IMR-90 (cell line): ENCODE results near the gene NUFIP2. TPM values are rescaled to one million over a fixed set of nuclear protein-coding genes. Genes with fewer than 3 reads are reported as not detected.
A peak's percentile ranks its signal among the peaks of the same experiment; 100 is the strongest.

Experiments
- ATAC-seq: fragments of 200-7000 bp; cut with Tn5 transposase; 2 replicates; pipeline ENCODE4 v1.9.1; 2020; ENCODE audit warnings: low read depth, mild to moderate bottlenecking, moderate library complexity
- BruUV-seq: library from RNA; stranded (reverse); fragments of 400-500 nt; replicated peaks from 2 replicates; lab custom pipeline; 2021; lab: Mats Ljungman, UMichigan
- CTCF ChIA-PET: fragments of 300-600 bp; formaldehyde crosslinking; extraction: SDS; loops from one replicate; lab custom pipeline; 2021; ENCODE audit warnings: antibody characterized with exemption; lab: Yijun Ruan, JAX
- POLR2A ChIA-PET: fragments of 300-600 bp; sonication (Branson Sonifier 250); formaldehyde crosslinking; loops from one replicate; lab custom pipeline; 2022; ENCODE audit warnings: antibody characterized with exemption; ENCODE audit not compliant: unreplicated experiment; lab: Charles Lee
- DNase-seq: peaks from one replicate; pipeline ENCODE4 v3.0.0; 2013
- H2AFZ ChIP-seq: replicated peaks from 2 replicates; pipeline ENCODE3; 2013; ENCODE audit warnings: low read length, mild to moderate bottlenecking; ENCODE audit not compliant: poor library complexity
- H2AK5ac ChIP-seq: 2 replicates; pipeline ENCODE4 v1.6.1; 2013; ENCODE audit warnings: low read depth, low read length, inconsistent platforms
- H2AK9ac ChIP-seq: replicated peaks from 2 replicates; pipeline ENCODE3; 2013; ENCODE audit warnings: mild to moderate bottlenecking, low read depth, low read length, moderate library complexity; ENCODE audit not compliant: poor library complexity
- H2BK120ac ChIP-seq: 2 replicates; pipeline ENCODE4 v1.6.1; 2013; ENCODE audit warnings: low read depth, low read length, inconsistent platforms
- H2BK15ac ChIP-seq: 3 replicates; pipeline ENCODE4 v1.6.1; 2013; ENCODE audit warnings: low read depth, low read length, inconsistent platforms
- H2BK20ac ChIP-seq: 2 replicates; pipeline ENCODE4 v1.6.1; 2013; ENCODE audit warnings: low read depth, mild to moderate bottlenecking, inconsistent platforms, low read length, moderate library complexity
- H2BK5ac ChIP-seq: 2 replicates; pipeline ENCODE4 v1.6.1; 2013; ENCODE audit warnings: mild to moderate bottlenecking, low read depth, low read length, inconsistent platforms; ENCODE audit not compliant: poor library complexity, severe bottlenecking
- H3K14ac ChIP-seq: replicated peaks from 2 replicates; pipeline ENCODE4 v1.6.1; 2013; ENCODE audit warnings: low read depth, low read length, inconsistent platforms
- H3K18ac ChIP-seq: 2 replicates; pipeline ENCODE4 v1.6.1; 2013; ENCODE audit warnings: low read depth, low read length, control low read depth
- H3K23ac ChIP-seq: 2 replicates; pipeline ENCODE4 v1.6.1; 2013; ENCODE audit warnings: low read depth, low read length, inconsistent platforms
- H3K27ac ChIP-seq: 2 replicates; pipeline ENCODE4 v1.5.1; 2013; ENCODE audit warnings: mild to moderate bottlenecking, control low read depth, low read length; ENCODE audit not compliant: insufficient read depth
- H3K27me3 ChIP-seq: 2 replicates; pipeline ENCODE4 v1.6.1; 2013; ENCODE audit warnings: low read length; ENCODE audit not compliant: control insufficient read depth, insufficient read depth
- H3K36me3 ChIP-seq: 2 replicates; pipeline ENCODE4 v1.6.1; 2013; ENCODE audit warnings: low read length, mixed read lengths; ENCODE audit not compliant: control insufficient read depth, insufficient read depth
- H3K4ac ChIP-seq: 2 replicates; pipeline ENCODE4 v1.6.1; 2013; ENCODE audit warnings: low read depth, low read length, inconsistent platforms
- H3K4me1 ChIP-seq: 2 replicates; pipeline ENCODE4 v1.6.1; 2013; ENCODE audit warnings: low read length, mixed read lengths; ENCODE audit not compliant: control insufficient read depth, insufficient read depth
- H3K4me2 ChIP-seq: 2 replicates; pipeline ENCODE4 v1.6.1; 2013; ENCODE audit warnings: low read depth, mild to moderate bottlenecking, control low read depth, low read length, moderate library complexity
- H3K4me3 ChIP-seq: 2 replicates; pipeline ENCODE4 v1.5.1; 2013; ENCODE audit warnings: low read depth, mild to moderate bottlenecking, control low read depth, low read length, moderate library complexity; ENCODE audit not compliant: insufficient read depth
- H3K56ac ChIP-seq: 2 replicates; pipeline ENCODE4 v1.6.1; 2013; ENCODE audit warnings: low read length, inconsistent platforms; ENCODE audit not compliant: insufficient read depth; ENCODE audit errors: extremely low read depth
- H3K79me1 ChIP-seq, 2 experiments: 2 replicates each; pipeline ENCODE4 v1.6.1; 2013; ENCODE audit warnings: low read length in 2 of 2, inconsistent platforms in 1 of 2, low read depth in 1 of 2
- H3K9ac ChIP-seq: 2 replicates; pipeline ENCODE4 v1.6.1; 2013; ENCODE audit warnings: low read depth, low read length, control low read depth
- H3K9me1 ChIP-seq: 2 replicates; pipeline ENCODE4 v1.6.1; 2013; ENCODE audit warnings: low read length, inconsistent platforms; ENCODE audit not compliant: insufficient read depth
- H3K9me3 ChIP-seq: 2 replicates; pipeline ENCODE4 v1.6.1; 2013; ENCODE audit warnings: low read length; ENCODE audit not compliant: control insufficient read depth, insufficient read depth
- H4K20me1 ChIP-seq: 2 replicates; pipeline ENCODE4 v1.6.1; 2013; ENCODE audit warnings: low read length, inconsistent platforms; ENCODE audit not compliant: insufficient read depth
- H4K5ac ChIP-seq: 2 replicates; pipeline ENCODE4 v1.6.1; 2013; ENCODE audit warnings: mild to moderate bottlenecking, low read depth, low read length, control low read depth
- H4K8ac ChIP-seq, 2 experiments: 2 replicates each; pipeline ENCODE4 v1.6.1; 2013; ENCODE audit warnings: low read depth in 2 of 2, low read length in 2 of 2, control low read depth in 1 of 2, inconsistent platforms in 1 of 2
- H4K91ac ChIP-seq: 2 replicates; pipeline ENCODE4 v1.6.1; 2013; ENCODE audit warnings: low read depth, low read length, inconsistent platforms; ENCODE audit not compliant: insufficient read depth
- BHLHE40 ChIP-seq: fragments of 150-350 bp; IDR thresholded peaks from 2 replicates; pipeline ENCODE4 v1.6.1; 2016; ENCODE audit warnings: mild to moderate bottlenecking, low read depth, low read length
- CEBPB ChIP-seq: IDR thresholded peaks from 2 replicates; pipeline ENCODE4 v1.6.1; 2012; ENCODE audit warnings: low read depth, low read length, improper control_type of control experiment
- CHD1 ChIP-seq: IDR thresholded peaks from 2 replicates; pipeline ENCODE4 v1.6.1; 2012; ENCODE audit warnings: low read depth, low read length, improper control_type of control experiment
- ELK1 ChIP-seq: fragments of 150-350 bp; IDR thresholded peaks from 2 replicates; pipeline ENCODE4 v1.6.1; 2016; ENCODE audit warnings: low read depth, mild to moderate bottlenecking, low read length, moderate library complexity, borderline replicate concordance
- FOS ChIP-seq: fragments of 150-350 bp; IDR thresholded peaks from 2 replicates; pipeline ENCODE4 v1.6.1; 2016; ENCODE audit warnings: low read depth, low read length
- MAFK ChIP-seq: IDR thresholded peaks from 2 replicates; pipeline ENCODE4 v1.6.1; 2012; ENCODE audit warnings: low read depth, low read length, improper control_type of control experiment
- MAZ ChIP-seq: IDR thresholded peaks from 2 replicates; pipeline ENCODE4 v1.6.1; 2012; ENCODE audit warnings: low read depth, mild to moderate bottlenecking, low read length, improper control_type of control experiment, moderate library complexity, borderline replicate concordance
- MXI1 ChIP-seq: IDR thresholded peaks from 2 replicates; pipeline ENCODE4 v1.6.1; 2012; ENCODE audit warnings: low read depth, mild to moderate bottlenecking, low read length, moderate library complexity, borderline replicate concordance
- NFE2L2 ChIP-seq: fragments of 150-350 bp; IDR thresholded peaks from 2 replicates; pipeline ENCODE4 v1.6.1; 2016; ENCODE audit warnings: low read depth, mild to moderate bottlenecking, low read length
- POLR2A ChIP-seq: IDR thresholded peaks from 2 replicates; pipeline ENCODE4 v1.6.1; 2012; ENCODE audit warnings: mild to moderate bottlenecking, low read depth, low read length
- RAD21 ChIP-seq: IDR thresholded peaks from 2 replicates; pipeline ENCODE4 v1.6.1; 2012; ENCODE audit warnings: low read length, improper control_type of control experiment
- RCOR1 ChIP-seq: IDR thresholded peaks from 2 replicates; pipeline ENCODE4 v1.6.1; 2012; ENCODE audit warnings: mild to moderate bottlenecking, low read length, improper control_type of control experiment; ENCODE audit not compliant: insufficient replicate concordance
- RFX5 ChIP-seq: IDR thresholded peaks from 2 replicates; pipeline ENCODE4 v1.8.0; 2012; ENCODE audit warnings: low read depth, mild to moderate bottlenecking, low read length, moderate library complexity
- SMC3 ChIP-seq: fragments of 150-350 bp; IDR thresholded peaks from 2 replicates; pipeline ENCODE4 v1.6.1; 2016; ENCODE audit warnings: low read depth, mild to moderate bottlenecking, antibody characterized with exemption, low read length, moderate library complexity
- WGBS, 2 experiments: methylation state at CpG; one replicate each; pipeline versions ENCODE4 v1.1.5 to v1.1.7; 2013; ENCODE audit warnings: missing lambda C conversion rate in 2 of 2; ENCODE audit not compliant: insufficient read length in 1 of 2; ENCODE audit errors: extremely low coverage in 2 of 2; 5-methylcytosine and 5-hydroxymethylcytosine counted together
- dilution Hi-C: fragments of 300-500 bp; cut with HindIII; formaldehyde crosslinking; loops from one replicate; pipeline ENCODE4 v1.14.3; 2018; ENCODE audit warnings: low sequenced_read_pairs; ENCODE audit not compliant: unreplicated experiment
- in situ Hi-C: fragments of 300-500 bp; cut with MboI; formaldehyde crosslinking; loops from 3 replicates; pipeline ENCODE4 v1.14.3; 2019; ENCODE audit warnings: low sequenced_read_pairs, inconsistent platforms, mixed read lengths
- intact Hi-C: fragments of 100-400 bp; cut with micrococcal nuclease; formaldehyde crosslinking; loops from 2 replicates; pipeline ENCODE4 v1.10.0; 2022
- polyA plus RNA-seq, 3 experiments: library from polyadenylated mRNA; depleted of rRNA; stranded (reverse); fragments of >200 nt; gene quantifications; 2 replicates each; pipeline ENCODE4 v1.2.3, GENCODE V29; 2012; ENCODE audit warnings: low replicate concordance in 1 of 3
- total RNA-seq: library from RNA; depleted of rRNA; stranded (reverse); fragments of >200 nt; gene quantifications from 2 replicates; pipeline ENCODE4 v1.2.3, GENCODE V29; 2012
- TF ChIP-seq, protein P1 (sequence below): conservative IDR thresholded peaks from 2 replicates; pipeline ENCODE4 v1.5.1; 2012; ENCODE audit warnings: mild to moderate bottlenecking, low read depth, low read length, improper control_type of control experiment
- TF ChIP-seq, protein P2 (sequence below): fragments of 150-350 bp; IDR thresholded peaks from 2 replicates; pipeline ENCODE4 v1.6.1; 2017; ENCODE audit warnings: mild to moderate bottlenecking, antibody characterized with exemption, low read length, low read depth

Gene NUFIP2
- total and polyA plus RNA-seq, 2 of the 4 experiments (the other 2 are of a cell fraction): 8.9 to 25.6 TPM

DNA sequence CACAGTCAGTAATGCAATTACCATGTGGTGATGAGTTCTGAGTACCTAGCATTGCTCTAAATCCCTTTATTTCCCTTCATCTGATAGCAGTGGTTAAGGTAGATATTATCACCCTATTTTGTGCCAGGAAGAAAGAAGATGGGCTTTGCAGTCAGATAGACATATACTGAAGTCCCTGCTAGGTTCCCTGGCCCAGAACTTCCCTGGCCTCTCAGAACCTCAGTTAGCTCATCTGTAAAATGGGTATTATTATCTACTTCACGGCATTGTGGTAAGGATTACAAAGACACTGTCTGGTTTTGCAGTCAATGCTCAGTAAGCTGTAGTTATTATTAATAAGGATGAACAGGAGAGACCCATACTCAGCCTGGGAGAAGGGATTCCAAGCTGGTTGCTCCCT, 51.9 kb downstream of the NUFIP2 start:
- peak overlapping the region; percentile 60 for H2BK5ac ChIP-seq
- TF ChIP-seq RAD21: no peak
- TF ChIP-seq NFE2L2: no peak
- TF ChIP-seq CEBPB: no peak
- TF ChIP-seq RFX5: no peak
- TF ChIP-seq SMC3: no peak
- TF ChIP-seq ELK1: no peak
- no peak for TF ChIP-seq FOS
- TF ChIP-seq, protein P1, sequence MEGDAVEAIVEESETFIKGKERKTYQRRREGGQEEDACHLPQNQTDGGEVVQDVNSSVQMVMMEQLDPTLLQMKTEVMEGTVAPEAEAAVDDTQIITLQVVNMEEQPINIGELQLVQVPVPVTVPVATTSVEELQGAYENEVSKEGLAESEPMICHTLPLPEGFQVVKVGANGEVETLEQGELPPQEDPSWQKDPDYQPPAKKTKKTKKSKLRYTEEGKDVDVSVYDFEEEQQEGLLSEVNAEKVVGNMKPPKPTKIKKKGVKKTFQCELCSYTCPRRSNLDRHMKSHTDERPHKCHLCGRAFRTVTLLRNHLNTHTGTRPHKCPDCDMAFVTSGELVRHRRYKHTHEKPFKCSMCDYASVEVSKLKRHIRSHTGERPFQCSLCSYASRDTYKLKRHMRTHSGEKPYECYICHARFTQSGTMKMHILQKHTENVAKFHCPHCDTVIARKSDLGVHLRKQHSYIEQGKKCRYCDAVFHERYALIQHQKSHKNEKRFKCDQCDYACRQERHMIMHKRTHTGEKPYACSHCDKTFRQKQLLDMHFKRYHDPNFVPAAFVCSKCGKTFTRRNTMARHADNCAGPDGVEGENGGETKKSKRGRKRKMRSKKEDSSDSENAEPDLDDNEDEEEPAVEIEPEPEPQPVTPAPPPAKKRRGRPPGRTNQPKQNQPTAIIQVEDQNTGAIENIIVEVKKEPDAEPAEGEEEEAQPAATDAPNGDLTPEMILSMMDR: no peak
- TF ChIP-seq MAFK: no peak
- no peak for TF ChIP-seq RCOR1
- no peak for TF ChIP-seq POLR2A
- TF ChIP-seq, protein P2, sequence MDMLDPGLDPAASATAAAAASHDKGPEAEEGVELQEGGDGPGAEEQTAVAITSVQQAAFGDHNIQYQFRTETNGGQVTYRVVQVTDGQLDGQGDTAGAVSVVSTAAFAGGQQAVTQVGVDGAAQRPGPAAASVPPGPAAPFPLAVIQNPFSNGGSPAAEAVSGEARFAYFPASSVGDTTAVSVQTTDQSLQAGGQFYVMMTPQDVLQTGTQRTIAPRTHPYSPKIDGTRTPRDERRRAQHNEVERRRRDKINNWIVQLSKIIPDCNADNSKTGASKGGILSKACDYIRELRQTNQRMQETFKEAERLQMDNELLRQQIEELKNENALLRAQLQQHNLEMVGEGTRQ: no peak
- TF ChIP-seq BHLHE40: no peak
- no peak for TF ChIP-seq CHD1
- TF ChIP-seq MXI1: no peak
- no peak for TF ChIP-seq MAZ
- ATAC-seq (no peak), DNase-seq (no peak)
- H4K8ac ChIP-seq: peak overlapping the region; percentile 41 to 62; a peak in 3 of 4 replicates
- no CpG with 5 or more reads among the region's 1 CpG for WGBS, 2 experiments
- H3K18ac ChIP-seq: peak overlapping the region; percentile 31; the same call in 1 of the 2 replicates
- no peak overlapping the region for H3K4me3 ChIP-seq
- peak overlapping the region; percentile 43; the same call in 1 of the 2 replicates for H4K91ac ChIP-seq
- no peaks in the 10 kb centered on the region for H4K20me1 ChIP-seq
- H3K79me1 ChIP-seq: peaks cover 3 to 34% of the 10 kb centered on the region in 2 experiments; a peak in 3 of 4 replicates
- in situ Hi-C loops (no loop called here), dilution Hi-C loops (no loop called here), intact Hi-C loops (no loop called here)
- no peaks in the 10 kb centered on the region for H3K9me3 ChIP-seq
- no peak overlapping the region for H2AK9ac ChIP-seq
- H3K4me1 ChIP-seq: peaks cover 25% of the 10 kb centered on the region
- H3K4me2 ChIP-seq: no peak overlapping the region
- peak overlapping the region; percentile 9; the same call in 1 of the 2 replicates for H3K56ac ChIP-seq
- peaks cover 25% of the 10 kb centered on the region for H3K9me1 ChIP-seq
- BruUV-seq: no TSS peak
- peak overlapping the region; percentile 61; the same call in 1 of the 2 replicates for H3K4ac ChIP-seq
- no peak overlapping the region for H2AFZ ChIP-seq
- H3K36me3 ChIP-seq: no peaks in the 10 kb centered on the region
- peak overlapping the region; percentile 77 for H2BK120ac ChIP-seq
- no peak overlapping the region for H3K9ac ChIP-seq
- peak overlapping the region; percentile 78 for H2AK5ac ChIP-seq
- H2BK15ac ChIP-seq: peak overlapping the region; percentile 80
- H3K27ac ChIP-seq: peak overlapping the region; percentile 44; the same call in 1 of the 2 replicates
- H4K5ac ChIP-seq: no peak overlapping the region
- peak overlapping the region; percentile 53 for H2BK20ac ChIP-seq
- no peak overlapping the region for H3K23ac ChIP-seq
- CTCF ChIA-PET: interaction anchor here (1.5 to 3.0 kb wide), 3 partner anchors 8 to 93 kb away, joined by 3 to 15 read pairs (median 14); no protein-coding TSS in a partner anchor
- no peaks in the 10 kb centered on the region for H3K27me3 ChIP-seq
- peak overlapping the region; percentile 64; the same call in 1 of the 2 replicates for H3K14ac ChIP-seq
- POLR2A ChIA-PET: no interaction called here
